HG02870 (cell line): ENCODE measurements around the gene DNM2.
"Not testable (repeated sequence)": the region's sequence is repeated elsewhere in the genome, so short reads cannot be mapped to it uniquely, and the experiment has no call there.

Source experiments
- ATAC-seq: cut with Tn5 transposase; IDR thresholded peaks from one replicate; pipeline ENCODE4 v1.9.1; 2021; ENCODE audit warnings: mild to moderate bottlenecking, moderate library complexity; ENCODE audit not compliant: unreplicated experiment

The DNM2 gene

GRCh38 chr19:10717356-10718204, at the start of gene DNM2:
TSS of gene DNM2 (plus strand) at chr19:10718079. CDS start at chr19:10718243, 164 bp downstream.
- ATAC-seq, result peak; percentile 89

DNA sequence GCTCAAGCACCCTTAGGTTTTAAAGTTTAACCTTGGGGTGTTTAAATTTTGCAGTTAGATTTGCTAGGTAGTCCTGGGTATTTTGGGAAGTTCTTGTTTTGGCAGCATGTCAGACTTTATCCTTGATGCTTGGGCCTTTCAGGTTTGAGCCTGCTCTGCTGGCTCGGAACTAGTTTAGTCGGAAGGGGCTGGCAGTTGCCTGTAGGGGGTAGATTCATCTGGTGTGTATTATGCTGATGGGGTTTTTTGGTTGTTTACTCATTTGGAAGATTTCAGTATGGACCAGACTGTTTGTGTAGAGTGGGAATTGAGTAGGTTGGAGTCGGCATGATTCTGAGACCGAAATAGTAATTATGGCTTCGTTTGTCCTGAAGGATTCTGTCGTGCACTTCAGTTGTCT, 48.6 kb upstream of the DNM2 start:
- ATAC-seq, result no peak

DNA sequence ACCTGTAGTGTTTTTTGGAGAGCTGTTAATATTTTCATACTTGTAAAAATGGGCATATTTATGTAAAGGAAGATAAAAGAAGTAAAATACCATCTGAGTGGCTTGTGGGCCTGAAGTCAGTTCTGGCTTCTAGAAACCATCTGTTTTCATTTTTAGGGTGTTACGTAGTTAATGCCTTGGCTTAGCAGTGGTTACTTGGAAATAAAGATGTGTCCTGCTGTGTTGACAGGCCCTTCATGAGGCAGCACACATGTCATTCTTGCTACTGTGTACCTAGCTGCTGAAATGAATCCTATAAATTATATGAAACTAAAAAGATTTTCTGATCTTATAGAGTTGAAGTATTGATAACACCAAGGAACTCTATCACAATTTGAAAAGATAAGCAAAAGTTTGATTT, 47.7 kb upstream of the DNM2 start:
- ATAC-seq, result no peak

DNA sequence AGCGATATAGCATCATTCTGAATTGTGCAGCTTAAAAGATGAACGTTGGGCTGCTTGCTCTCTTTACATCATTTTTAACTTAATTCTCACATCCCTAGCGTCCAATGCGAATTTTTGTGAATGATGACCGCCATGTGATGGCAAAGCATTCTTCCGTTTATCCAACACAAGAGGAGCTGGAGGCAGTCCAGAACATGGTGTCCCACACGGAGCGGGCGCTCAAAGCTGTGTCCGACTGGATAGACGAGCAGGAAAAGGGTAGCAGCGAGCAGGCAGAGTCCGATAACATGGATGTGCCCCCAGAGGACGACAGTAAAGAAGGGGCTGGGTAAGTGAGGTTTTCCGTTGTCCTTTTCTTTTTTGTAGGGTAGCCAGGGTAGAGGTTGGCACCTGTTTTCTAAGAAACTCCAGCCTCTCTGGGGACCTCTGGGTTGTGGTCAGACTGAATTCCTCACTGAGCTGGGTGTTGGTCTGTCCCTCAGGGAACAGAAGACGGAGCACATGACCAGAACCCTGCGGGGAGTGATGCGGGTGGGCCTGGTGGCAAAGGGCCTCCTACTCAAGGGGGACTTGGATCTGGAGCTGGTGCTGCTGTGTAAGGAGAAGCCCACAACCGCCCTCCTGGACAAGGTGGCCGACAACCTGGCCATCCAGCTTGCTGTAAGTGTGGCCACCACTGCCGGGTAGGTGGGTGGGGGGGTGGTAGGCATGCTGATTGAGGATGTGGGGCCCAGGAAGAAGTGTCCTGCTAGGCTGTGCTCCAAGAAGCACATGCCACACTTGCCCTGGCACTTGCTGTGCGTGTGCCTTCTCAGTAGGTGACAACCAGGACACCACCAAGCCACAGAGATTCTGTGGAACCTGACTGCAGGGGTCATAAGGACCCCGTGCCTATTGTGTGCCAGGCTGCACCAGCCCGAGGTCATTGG, 46.7 kb upstream of the DNM2 start:
- no peak for ATAC-seq

DNA sequence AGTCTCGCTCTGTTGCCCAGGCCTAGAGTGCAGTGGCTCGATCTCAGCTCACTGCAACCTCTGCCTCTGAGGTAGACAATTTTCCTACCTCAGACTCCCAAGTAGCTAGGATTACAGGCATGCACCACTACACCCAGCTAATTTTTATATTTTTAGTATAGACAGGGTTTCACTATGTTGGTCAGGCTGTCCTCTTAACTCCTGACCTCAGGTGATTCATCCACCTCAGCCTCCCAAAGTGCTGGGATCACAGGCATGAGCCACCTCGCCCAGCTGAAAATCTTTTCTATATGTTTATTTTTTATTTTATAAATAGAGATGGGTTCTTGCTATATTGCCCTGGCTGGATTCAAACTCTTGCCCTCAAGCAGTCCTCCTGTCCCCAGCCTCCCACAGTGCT, 46.0 kb upstream of the DNM2 start:
- ATAC-seq, result not testable (repeated sequence)

GRCh38 chr19:10675214-10675613, 42.7 kb upstream of the DNM2 start:
- ATAC-seq, result not testable (repeated sequence)

- no peak for ATAC-seq
These were observed 40.1 kb upstream of the DNM2 start for GRCh38 chr19:10677751-10678150.

- ATAC-seq, result no peak
These were observed 39.1 kb upstream of the DNM2 start for GRCh38 chr19:10678813-10679212.

- no peak for ATAC-seq
These were observed 38.1 kb upstream of the DNM2 start for GRCh38 chr19:10679743-10680142.

DNA sequence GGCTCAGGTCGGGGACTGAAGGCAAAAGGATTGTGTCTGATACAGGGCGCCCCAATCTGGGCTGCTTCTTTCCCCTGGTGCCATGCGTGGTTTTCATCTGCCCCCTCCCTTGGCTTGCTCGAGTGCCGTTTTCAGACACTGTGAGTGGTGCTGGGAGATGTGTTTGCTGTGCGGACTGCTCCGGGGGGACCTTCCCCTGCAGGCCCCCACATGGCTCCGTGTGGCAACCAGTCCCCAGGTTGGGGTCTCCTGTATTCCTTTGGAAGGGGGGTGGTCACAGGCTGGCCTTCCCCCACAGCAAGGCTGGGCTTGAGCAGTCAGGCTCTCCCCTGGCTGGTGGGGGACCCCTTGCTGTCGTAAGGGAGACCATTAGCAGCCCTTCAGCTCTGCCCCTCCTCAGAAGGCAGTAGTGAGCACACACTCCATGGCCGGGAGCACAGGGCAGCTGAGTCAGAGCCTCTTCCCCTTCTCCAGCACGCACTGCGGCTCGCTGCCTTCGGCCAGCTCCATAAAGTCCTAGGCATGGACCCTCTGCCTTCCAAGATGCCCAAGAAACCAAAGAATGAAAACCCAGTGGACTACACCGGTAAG, 37.2 kb upstream of the DNM2 start:
- no peak for ATAC-seq

GRCh38 chr19:10681658-10682057, 36.2 kb upstream of the DNM2 start:
- ATAC-seq, result no peak

DNA sequence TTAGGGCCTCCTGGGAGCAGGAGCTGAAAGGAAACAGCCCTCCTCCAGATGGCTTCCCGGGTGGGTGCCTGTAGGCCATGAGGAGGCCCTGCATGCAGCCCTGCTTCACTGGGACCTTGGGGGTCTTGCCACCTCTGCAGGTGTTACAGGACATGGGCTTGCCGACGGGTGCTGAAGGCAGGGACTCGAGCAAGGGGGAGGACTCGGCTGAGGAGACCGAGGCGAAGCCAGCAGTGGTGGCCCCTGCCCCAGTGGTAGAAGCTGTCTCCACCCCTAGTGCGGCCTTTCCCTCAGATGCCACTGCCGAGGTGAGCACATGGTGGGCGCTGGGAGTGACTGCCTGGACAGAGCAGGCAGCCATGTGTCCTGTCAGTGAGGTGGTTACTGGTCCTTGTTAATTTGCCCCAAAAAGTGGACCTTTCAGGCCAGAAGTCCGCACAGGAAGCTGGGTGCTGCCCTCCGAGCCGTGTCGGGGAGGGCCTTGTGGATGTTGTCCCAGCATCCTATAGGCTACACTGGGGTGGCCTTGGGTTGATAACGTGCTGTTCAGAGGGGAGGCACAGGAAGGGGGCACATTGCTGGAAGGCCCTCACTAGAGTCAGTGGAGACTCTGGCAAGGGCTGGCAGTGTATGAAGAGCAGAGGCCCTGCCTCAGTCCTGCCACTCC, 35.3 kb upstream of the DNM2 start:
- ATAC-seq, result no peak

- ATAC-seq, result no peak
These were observed 34.8 kb upstream of the DNM2 start for GRCh38 chr19:10683064-10683426.

- no peak for ATAC-seq
These were observed 34.3 kb upstream of the DNM2 start for GRCh38 chr19:10683582-10683981.

DNA sequence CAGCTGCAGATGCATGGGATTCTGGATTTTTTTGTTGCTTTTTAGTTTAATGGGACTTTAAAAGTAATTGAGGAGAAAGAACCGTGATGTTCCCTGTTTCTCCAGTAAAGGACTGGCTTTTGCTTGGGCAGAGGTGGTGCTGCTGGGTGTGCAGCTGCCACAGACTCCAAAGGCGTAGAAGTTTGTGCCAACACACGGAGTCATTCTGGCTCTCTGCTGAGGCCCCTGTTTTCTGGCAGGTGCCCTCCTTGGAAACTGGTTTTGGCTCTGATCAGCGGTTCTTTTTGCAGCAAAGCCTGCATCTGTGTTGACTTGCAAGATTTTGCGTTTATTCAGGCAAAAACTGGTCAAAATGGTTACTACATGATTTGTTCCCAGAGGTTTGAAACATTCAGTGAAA, 32.7 kb upstream of the DNM2 start:
- no peak for ATAC-seq

DNA sequence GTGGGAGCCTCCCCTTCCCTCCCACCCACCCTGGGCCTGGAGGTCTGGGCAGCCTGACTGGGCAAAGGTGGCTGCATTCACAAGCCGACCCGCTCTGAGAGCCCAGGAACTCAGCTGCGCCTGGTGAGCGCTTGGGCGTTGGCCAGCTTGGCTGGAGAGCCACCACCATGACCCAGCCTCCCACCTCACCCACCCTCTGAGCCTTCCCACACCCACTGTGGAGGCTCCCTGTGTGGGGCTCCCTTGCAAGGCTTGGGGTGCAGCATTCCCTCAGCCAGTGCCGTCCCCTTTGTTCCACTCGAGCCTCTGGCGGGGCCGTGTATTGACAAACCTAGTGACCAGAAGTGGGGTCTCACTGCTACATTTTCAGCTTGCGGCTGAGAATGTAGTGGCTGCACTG, 31.7 kb upstream of the DNM2 start:
- no peak for ATAC-seq

DNA sequence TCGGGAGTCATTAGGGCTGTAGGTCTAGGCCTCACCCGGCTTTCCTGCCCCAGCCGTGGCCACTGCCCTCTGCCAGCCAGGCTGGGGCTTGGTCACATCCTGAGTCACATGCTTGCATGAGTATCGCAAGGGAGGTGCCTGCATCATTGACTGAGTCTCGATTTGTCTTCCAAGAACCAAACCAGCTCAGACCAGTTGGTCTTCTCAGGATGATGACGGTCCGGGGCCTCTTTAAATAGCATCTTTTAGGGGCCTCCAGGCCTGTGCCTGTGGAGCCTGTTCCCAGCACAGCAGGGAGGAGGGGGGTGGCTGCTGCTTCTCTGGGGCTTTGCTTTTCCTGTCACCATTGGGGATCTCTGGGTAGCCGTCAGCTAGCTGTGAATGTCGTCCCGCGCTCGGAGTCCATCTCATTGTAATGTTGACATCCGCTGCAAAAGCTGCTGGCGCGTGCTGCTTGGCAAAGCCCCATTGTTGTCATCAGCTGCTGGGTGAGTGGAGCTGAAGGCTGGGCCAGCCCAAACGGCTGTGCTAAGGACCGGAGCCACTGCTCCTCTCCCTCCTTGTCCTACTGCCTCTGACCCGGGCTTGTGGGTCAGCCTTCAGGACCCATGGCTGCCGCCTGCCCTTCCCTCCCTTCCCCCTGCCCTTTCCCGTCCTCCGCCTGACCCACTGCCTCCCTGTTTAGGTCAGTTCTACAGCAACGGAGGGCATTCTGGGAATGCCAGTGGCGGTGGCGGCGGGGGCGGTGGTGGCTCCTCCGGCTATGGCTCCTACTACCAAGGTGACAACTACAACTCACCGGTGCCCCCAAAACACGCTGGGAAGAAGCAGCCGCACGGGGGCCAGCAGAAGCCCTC, 31.0 kb upstream of the DNM2 start:
- no peak for ATAC-seq

- no peak for ATAC-seq
These were observed 30.2 kb upstream of the DNM2 start for GRCh38 chr19:10687518-10688288.

DNA sequence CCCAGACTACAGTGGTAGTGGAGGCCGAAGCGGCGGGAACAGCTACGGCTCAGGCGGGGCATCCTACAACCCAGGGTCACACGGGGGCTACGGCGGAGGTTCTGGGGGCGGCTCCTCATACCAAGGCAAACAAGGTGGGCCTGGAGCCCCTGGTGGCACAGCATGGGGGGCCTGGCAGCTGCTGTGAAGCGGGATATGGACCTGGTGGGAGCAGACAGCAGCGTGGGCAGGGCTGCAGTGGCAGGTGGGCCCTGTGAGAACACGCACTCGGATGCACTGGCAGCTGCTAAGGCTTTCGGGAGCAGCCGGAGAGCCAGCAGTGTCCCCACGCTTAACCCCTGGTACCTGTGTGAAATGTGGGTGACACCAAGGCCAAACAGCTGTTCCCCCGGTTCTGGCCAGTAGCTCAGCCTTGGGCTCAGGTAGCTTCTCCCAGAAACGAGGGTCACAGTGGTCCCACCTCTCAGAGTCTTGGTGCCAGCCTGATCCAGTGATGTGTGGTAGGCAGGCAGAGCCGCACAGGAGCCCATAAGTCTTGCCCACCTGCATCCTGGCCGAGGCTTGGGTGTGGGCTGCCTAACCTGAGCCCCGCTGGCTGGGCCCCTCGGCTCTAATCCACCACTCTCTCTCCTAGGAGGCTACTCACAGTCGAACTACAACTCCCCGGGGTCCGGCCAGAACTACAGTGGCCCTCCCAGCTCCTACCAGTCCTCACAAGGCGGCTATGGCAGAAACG, 29.2 kb upstream of the DNM2 start:
- no peak for ATAC-seq
